Umbilical cord (tissue), 2 donors: ENCODE measurements around the gene TNK1. TPM values are rescaled to one million over a fixed set of nuclear protein-coding genes. Genes with fewer than 3 reads are reported as not detected.
"Not testable (repeated sequence)": the region's sequence is repeated elsewhere in the genome, so short reads cannot be mapped to it uniquely, and the experiment has no call there.

Experiments
- DNase-seq: peaks from one replicate; pipeline ENCODE4 v3.0.0-alpha.2; 2015; ENCODE audit warnings: low spot score
- total RNA-seq: library from RNA; depleted of rRNA; stranded (reverse); fragments of >200 nt; gene quantifications from one replicate; pipeline ENCODE4 v1.2.3, GENCODE V29; 2014; ENCODE audit warnings: low replicate concordance; ENCODE audit not compliant: insufficient read depth

The TNK1 gene
- total RNA-seq, 1 donor from 2014 or later: 12.8 TPM

DNA sequence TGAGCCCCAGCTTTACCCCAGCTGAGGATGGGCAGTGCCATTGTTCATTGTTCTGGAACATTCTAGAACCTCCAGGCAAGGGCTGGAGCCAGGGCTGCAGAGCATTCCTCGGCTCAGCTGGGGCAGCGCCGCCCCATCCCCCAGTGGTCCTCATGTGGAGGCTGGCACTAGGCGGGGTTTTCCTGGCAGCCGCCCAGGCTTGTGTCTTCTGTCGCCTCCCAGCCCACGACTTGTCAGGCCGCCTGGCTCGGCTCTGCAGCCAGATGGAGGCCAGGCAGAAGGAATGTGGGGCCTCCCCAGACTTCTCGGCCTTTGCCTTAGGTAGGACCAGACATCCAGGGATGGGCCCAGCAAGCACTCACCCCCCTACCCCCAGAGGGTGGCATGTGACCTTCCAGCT lies 25.8 kb upstream of the TNK1 start, which contains the start of gene TMEM95:
TMEM95 (plus strand) TSS at position 104 of the 400 bp plus-strand sequence; CDS start at position 153, 49 bp downstream.
- peak; percentile 55 for DNase-seq

DNA sequence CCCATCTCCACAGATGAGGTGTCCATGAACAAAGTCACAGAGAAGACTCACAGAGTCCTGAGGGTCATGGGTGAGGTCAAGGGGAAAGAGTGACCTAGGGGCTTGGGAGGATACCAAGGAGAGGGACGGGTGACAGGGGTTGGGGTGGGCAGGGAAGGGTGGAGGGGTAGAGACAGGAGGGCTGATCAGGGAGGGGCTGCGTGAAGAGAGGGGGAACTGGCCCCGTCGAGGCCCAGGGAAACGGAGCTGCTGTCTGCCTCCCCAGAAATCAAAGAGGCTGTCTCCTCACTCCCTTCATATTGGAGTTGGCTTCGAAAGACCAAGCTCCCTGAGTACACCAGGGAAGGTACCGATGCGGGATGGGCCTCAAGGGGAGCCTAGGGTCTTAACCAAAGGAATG lies 25.3 kb upstream of the TNK1 start:
- no peak for DNase-seq

DNA sequence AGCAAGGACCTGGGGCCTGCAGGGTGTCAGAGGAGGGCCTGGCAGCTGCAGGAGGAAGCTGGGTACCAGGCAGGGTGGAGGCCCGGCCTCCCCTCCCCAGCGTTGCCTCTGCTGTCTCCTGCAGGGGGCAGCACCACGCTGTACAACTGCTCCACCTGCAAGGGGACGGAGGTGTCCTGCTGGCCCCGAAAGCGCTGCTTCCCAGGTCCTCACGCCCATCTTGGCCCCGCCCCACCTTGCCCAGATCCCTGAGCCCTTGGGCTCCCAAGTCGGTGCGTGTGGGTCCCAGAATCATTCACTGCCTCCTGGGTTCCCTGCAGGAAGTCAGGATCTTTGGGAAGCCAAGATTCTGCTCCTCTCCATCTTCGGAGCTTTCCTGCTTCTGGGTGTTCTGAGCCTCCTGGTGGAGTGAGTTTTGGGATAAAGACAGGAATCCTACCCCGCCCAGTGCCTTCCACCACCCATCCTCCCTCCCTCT lies 24.8 kb upstream of the TNK1 start:
- DNase-seq: peak; percentile 73

DNA sequence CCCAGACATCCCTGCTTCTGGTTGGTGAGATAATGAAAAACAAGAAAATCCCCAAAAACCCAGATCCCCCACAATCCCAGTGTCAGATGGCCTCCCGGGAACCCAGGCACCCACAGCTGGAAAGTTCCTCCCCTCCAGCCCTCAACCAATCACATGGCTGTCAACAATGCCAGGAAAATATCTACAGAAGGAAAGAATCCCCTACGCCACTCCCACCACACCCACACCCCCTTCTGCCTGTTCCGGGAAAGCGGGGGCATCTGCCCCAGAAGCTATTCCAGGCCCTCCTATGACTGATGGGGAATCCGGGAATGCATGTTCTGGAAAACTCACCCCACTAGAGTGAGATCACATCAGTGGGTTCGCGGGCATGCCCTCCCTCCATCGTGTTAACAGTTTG lies 24.1 kb upstream of the TNK1 start:
- peak; percentile 86 for DNase-seq

DNA sequence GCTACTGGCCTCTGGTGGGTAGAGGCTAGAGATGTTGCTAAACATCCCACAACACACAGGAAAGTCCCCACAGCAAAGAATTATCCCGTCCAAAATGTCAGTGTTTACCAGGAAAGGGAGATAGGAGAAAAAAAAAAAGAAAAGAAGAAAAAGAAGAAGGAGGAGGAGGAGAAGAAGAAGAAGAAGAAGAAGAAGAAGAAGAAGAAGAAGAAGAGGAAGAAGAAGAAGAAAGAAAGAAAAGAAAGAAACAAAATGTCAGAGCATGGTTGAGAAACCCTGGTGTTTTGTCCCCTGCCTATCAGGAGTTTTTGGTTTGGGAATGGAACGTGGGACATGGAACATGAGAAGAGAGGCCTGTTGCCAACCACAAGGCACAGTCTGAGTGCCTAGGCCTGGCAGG lies 23.5 kb upstream of the TNK1 start:
- no peak for DNase-seq

DNA sequence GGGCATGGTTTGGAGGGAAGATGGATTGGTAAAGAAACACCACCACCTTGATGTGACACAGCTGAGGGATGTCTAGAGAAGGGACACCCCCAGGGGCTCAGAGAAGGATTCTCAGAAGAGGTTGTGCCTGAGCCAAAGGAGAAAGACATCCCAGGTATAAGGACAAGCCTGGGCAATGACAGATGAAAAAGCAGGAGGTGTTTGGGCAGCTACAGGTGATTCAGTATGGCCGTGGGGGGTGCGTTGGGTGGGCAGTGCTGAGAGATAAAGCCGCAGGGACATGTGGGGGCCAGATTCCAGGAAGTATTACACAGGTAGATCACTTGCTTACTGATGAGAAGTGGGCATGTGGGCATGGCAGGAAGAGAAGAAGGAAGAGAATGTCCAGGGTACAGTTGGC lies 19.0 kb upstream of the TNK1 start:
- no peak for DNase-seq

DNA sequence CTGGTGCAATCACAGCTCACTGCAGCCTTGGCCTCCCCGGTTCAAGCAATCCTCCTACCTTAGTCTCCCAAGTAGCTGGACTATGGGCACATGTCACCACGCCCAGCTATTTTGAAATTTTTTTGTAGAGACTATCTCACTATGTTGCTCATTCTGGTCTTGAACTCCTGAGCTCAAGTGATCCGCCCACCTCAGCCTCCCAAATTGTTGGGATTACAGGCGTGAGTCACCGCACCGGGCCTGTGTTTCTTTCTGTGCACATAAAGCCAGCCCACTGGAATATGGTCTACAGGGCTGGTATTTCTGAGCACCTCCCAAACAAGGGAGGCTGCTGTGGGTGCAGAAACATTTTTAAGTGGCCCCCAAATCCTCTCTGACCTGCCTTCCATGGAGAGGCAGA lies 17.6 kb upstream of the TNK1 start:
- DNase-seq: no peak

DNA sequence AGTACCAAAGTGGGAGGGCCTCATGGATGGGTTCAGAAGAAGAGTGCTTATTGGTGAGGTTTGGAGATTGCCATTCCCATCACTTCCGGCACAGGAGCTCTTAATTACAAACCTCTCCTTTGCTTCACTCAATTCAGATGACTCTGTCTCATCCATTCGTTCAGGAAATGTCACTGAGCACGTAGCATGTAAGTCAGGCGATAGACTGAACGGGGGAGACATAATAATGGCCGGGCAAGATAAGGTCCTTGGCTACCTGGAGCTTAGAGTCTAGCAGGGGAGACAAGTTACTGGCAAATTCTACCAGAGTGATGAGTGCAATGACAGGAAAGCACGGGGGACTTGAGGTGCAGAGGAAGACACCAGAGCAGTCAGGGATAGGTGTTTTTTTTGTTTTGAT lies 14.9 kb upstream of the TNK1 start:
- not testable (repeated sequence) for DNase-seq

DNA sequence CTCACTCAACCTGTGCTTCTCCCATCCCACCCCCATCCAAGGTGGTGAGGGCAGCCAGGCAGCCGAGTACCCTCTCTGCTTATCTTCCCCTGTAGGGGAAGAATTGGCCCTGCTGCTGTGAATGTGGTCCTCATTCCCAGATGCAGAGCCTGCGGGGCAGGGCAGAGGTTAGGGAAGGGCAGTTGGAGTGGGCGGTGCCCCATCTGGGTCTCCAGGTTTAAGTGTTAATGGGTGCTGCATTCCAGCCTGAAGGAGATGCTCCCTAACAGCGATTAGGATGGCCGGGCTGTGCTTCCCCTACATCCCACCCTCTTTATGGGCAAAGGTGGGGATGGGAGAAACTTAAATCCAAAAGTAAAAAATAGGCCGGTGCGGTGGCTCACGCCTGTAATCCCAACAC lies 13.8 kb upstream of the TNK1 start:
- DNase-seq: no peak

DNA sequence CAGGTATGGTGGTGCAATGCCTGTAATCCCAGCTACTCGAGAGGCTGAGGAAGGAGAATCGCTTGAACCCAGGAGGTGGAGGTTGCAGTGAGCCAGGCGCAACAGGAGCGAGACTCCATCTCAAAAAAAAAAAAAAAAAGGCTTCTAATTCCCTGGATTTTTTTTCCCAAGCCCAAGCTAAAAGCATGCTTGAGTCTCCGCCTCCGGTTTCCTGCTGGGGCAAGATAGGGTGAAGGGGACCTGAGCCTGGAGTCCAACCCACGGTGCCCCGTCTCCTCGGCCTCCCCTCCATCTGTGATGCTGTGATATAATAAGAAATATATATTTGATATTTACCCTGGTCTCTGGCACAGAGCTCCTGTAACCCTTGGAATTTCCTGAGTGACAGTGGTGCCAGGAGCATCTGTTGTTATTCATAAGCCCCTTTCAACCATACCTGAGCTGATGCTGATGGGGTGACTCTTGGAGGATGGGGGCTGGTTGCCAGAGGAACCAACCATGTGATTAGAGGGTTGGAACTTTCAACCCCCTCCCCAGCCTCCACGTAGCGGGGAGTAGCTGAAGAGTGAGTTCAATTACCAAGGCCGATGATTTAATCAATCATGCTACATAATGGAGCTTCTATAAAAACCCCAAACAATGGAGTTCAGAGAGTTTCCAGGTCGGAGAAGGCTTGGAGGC lies 12.8 kb upstream of the TNK1 start:
- DNase-seq: no peak

DNA sequence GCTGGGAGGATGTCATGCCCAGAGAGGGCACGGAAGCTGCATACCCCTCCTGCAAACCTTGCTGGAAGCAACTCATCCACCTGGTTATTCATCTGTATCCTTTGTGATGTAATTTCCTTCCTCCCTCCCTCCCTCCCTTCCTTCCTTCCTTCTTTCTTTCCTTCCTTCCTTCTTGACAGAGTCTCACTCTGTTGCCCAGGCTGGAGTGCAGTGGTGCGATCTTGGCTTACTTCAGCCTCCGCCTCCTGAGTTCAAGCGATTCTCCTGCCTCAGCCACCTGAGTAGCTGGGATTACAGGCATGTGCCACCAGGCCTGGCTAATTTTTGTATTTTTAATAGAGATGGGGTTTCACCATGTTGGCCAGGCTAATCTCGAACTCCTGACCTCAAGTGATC lies 12.3 kb upstream of the TNK1 start:
- not testable (repeated sequence) for DNase-seq

DNA sequence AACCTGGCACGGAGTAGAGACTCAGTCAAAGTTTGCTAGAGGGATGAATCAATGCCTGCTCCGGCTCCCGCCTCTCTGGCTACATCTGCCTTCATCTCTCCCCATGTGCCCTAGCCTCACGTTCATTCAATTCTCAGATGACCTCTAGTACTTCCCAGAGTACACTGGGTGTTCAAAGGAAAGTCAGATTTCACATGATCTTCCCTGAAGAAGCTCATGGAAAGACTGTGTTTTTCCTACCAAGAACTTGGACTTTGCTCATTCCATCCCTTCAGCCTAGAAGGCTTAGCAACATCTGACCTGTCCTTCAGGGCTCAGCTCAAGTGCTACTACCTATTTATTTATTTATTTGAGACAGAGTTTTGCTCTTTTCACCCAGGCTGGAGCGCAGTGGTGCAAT lies 11.1 kb upstream of the TNK1 start:
- no peak for DNase-seq

DNA sequence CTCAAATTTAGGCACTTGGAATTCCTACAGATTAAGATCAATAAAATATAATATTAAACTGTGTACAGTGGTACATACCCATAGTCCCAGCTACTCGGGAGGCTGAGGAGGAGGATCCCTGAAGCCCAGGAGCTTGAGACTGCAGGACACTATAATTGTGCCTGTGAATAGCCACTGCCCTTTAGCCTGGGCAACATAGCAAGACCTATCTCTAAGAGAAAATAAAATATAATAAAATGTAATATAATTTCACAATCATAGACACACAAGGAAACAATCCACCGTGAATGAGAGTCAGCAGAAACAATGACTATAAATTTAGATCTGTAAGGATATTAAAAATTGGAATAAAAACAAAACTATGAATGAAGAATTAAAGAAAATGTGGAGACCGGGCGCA lies 10.0 kb upstream of the TNK1 start:
- DNase-seq: no peak

DNA sequence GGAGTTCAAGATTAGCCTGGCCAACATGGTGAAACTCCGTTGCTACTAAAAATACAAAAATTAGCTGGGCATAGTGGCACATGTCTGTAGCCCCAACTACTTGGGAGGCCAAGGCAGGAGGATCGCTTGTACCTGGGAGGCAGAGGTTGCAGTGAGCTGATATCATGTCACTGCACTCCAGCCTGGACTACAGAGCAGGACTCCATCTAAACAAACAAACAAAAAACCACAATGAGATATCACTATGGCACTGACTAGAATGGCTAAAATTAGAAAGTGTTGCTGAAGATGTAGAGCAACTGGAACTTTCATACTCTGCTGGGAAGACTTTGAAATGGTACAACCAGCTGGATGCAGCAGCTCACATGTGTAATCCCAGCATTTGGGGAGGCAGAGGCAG lies 6.5 kb upstream of the TNK1 start:
- DNase-seq: no peak

DNA sequence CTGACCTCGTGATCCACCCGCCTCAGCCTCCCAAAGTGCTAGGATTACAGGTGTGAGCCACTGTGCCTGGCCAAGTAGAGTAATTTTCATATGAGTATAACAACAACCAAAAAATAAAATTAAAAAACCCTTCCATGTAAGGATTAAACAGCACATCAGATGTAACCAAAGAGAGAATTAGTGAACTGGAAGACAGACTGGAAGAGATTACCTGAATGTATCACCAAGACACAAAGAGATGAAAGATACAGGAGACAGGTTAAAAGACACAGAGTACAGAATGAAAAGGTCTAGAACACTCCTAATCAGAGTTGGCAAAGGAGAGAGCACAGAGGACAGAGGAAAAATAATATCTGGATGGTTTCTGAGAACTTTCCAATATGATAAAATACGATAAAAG lies 1.8 kb upstream of the TNK1 start:
- no peak for DNase-seq

DNA sequence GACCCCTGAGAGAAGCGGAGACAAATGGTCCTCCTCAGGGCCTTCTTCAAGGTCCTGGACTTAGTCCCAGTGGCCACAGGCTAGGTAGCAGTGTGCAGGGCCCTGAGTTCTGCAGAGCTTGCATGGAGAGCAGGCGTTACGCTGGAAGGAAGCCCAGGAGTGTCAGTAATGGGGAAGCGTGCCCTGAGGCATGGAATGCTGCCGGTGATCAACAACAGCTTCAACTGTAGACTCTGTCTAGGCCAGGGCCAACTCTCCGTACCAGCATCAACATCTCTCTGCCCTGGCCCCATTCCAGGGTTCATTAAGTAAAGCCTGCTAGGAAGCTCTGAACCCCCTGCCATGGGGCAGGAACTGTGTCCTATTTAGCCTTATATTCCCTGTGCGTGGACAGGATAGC lies 568 bp upstream of the TNK1 start:
- peak; percentile 77 for DNase-seq

DNA sequence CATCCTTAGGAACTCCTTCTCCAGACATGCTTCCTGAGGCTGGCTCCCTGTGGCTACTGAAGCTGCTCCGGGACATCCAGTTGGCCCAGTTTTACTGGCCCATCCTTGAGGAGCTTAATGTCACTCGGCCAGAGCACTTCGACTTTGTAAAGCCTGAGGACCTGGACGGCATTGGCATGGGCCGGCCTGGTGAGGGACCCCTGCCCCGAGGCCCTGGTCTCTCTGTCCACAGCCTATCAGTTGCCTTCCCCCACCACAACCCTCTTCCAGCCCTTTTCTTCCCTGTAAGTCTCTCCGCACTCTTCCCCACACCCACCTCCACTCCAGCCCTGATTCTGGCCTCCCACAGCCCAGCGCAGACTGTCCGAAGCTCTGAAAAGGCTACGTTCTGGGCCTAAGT lies 2.0 kb downstream of the TNK1 start:
- DNase-seq: no peak

DNA sequence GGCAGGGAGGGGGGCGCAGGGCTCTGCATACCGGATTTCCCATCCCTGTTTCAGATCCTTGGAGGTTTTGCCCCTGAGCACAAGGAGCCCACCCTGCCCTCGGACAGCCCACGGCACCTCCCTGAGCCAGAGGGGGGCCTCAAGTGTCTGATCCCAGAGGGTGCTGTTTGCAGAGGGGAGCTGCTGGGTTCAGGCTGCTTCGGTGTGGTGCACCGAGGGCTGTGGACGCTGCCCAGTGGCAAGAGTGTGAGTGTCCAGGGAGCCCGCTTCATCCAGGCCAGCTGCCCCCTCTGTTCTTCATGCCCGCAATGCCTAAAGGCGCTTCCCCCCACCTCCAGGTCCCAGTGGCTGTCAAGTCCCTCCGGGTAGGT lies 2.5 kb downstream of the TNK1 start:
- DNase-seq: no peak

DNA sequence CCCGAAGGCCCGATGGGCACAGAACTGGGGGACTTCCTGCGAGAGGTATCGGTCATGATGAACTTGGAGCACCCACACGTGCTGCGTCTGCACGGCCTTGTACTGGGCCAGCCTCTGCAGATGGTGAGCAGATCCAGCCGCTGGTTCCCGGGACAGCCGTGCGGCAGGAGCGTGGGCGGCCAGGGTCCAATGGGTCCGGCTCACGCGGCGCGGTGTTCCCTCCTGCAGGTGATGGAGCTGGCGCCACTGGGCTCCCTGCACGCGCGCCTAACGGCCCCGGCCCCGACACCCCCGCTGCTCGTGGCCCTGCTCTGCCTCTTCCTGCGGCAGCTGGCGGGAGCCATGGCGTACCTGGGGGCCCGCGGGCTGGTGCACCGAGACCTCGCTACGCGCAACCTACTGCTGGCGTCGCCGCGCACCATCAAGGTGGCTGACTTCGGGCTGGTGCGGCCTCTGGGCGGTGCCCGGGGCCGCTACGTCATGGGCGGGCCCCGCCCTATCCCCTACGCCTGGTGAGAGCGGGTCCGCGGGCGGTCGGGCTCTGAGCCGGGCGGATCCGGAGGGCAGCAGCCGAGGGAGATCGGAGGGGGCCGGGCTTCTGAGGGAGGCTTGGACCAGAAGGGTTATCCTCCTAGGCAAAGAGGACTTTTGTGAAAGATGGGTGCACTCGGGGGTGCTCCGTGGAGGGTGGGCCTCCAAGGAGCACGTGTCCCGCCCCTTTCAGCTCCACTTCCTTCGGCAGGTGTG lies 3.0 kb downstream of the TNK1 start:
- peak; percentile 57 for DNase-seq

DNA sequence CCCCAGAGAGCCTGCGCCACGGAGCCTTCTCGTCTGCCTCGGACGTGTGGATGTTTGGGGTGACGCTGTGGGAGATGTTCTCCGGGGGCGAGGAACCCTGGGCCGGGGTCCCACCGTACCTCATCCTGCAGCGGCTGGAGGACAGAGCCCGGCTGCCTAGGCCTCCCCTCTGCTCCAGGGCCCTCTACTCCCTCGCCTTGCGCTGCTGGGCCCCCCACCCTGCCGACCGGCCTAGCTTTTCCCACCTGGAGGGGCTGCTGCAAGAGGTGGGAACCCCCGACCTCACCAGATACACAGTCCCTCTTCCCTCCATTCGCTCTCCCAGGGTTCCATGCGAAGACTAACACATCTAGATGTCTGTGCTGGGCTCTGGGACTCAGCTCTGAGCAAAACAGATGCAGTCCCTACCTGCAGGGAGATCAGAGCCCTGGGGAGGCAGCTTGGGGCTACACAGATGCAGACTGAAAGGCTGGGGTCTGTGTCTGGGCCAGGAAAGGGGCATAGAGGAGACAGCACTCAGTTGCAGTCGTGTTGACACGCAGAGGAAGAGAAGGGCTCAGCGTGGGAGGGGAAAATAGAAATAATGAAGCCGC lies 3.7 kb downstream of the TNK1 start:
- no peak for DNase-seq

DNA sequence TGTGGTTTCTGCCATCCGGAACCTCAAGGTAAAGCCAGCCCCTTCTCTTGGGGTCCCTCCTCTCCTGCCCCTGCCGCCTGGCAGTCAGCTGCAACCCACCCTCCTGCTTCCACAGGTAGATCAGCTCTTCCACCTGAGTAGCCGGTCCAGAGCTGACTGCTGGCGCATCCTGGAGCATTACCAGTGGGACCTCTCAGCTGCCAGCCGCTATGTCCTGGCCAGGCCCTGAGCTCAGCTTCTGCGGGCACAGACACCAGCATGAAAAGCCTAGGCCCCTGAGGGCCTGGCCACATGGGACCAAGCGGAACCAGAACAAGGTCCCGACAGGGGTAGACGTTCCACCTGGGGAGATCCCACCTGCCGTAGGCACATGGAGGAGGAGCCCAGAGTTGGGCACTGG lies 8.0 kb downstream of the TNK1 start:
- no peak for DNase-seq

DNA sequence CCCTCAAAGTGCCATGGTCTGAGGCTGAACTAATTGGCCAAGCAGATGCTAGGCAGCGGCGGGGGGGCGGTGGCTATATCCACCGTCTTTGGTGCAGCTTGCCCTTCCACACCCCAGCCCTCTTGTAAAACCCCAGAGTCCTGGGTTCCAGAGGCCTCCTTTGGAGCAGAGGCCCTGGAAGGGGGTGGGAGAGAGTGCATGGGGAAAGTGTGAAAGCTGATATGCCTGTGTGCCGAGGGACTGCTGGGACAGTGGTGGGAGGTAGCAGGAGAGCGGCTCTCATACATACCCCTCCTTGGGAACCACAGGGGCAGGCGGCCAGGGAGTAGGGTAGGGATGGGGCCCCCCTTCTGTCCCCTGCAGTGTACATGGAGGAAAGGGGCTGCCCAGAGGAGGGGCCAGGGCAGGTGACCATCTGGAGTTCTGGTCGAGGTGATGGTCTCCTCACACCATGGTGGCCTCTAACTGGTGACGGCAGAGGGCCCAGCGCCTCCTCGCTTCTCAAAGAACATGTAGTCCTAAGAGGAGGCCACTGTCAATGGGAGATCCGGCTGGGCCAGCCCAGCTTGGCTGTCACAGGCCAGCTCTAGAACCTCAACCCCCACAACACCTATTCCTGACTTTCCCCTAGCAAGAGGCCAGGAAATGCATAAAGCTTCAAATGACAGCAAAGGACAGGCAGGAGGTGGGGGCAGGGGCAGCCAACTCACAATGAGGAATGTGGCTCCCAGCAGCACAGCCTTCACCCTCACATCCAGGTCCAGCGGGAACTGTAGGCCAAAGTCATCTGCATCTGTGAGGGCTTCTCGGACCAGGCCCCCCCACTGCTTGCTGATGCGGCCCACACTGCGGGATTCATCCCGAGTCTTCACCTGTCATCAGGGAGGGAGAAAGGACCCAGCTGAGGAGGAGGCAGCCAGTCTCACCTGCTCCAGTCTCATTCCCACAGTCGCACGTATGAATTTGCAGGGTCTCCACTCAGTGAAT lies 9.3 kb downstream of the TNK1 start:
- DNase-seq: no peak
